Mesothelial cell of epicardium (in vitro differentiated cells): ENCODE results near the gene TMTC4. TPM values are rescaled to one million over a fixed set of nuclear protein-coding genes. Genes with fewer than 3 reads are reported as not detected.

ENCODE experiments used
- DNase-seq, 2 experiments: peaks; one replicate each; pipeline ENCODE4 v3.0.0; 2021; ENCODE audit warnings: low spot score in 2 of 2; ENCODE audit not compliant: unreplicated experiment in 2 of 2
- H3K27ac Mint-ChIP-seq: 2 replicates; pipeline ENCODE4 v1.8.0; 2021; ENCODE audit warnings: mixed read lengths
- H3K27me3 Mint-ChIP-seq: 2 replicates; pipeline ENCODE4 v1.8.0; 2021; ENCODE audit warnings: low read depth, mixed read lengths
- H3K36me3 Mint-ChIP-seq: 2 replicates; pipeline ENCODE4 v1.8.0; 2021; ENCODE audit warnings: mixed read lengths
- H3K4me1 Mint-ChIP-seq: 2 replicates; pipeline ENCODE4 v1.8.0; 2021; ENCODE audit warnings: mixed read lengths
- H3K4me3 Mint-ChIP-seq: 2 replicates; pipeline ENCODE4 v1.8.0; 2021; ENCODE audit warnings: mild to moderate bottlenecking, moderate library complexity, mixed read lengths
- H3K9me3 Mint-ChIP-seq: 2 replicates; pipeline ENCODE4 v1.8.0; 2021; ENCODE audit warnings: mixed read lengths
- CTCF ChIP-seq: fragments of 200-600 bp; sonication (generic); IDR thresholded peaks from one replicate; pipeline ENCODE4 v1.5.0; 2021; ENCODE audit warnings: antibody characterized with exemption; ENCODE audit not compliant: unreplicated experiment
- total RNA-seq: library from RNA; stranded (reverse); gene quantifications from 3 replicates; pipeline ENCODE4 v1.2.1, GENCODE V29; 2021

Gene TMTC4
- total RNA-seq, 1 donor from 2014 or later = 37.5 TPM

DNA sequence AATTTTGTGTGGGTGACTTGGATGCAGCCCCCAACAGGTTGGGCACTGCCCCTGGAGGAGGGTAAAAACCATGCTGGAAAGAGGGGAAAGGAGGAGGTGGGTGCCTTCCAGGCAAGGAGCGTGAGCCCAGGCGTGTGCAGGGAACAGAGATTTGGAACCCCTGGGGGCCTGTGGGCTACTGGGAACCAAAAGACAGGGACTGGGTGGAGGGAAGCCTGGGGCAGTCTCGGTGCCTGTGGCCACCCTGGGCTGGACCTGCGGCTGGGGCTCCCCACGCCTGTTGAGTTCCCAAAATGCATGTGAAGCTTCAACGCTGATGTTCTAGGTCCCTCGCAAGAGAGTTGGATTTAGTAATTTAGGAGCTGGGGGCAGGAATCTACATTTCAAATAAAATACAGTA is 110.8 kb downstream of the TMTC4 start:
- Mint-ChIP-seq H3K36me3 (peaks cover 9% of the 10 kb centered on the region), H3K27ac (no peak overlapping the region), H3K9me3 (peaks cover 18% of the 10 kb centered on the region), H3K4me3 (no peak overlapping the region), H3K4me1 (no peaks in the 10 kb centered on the region), H3K27me3 (no peaks in the 10 kb centered on the region)
- no peak for TF ChIP-seq CTCF
- DNase-seq = no peak

- H3K4me1 Mint-ChIP-seq = no peaks in the 10 kb centered on the region
- H3K9me3 Mint-ChIP-seq = peaks cover 10% of the 10 kb centered on the region
- DNase-seq = no peak
- no peaks in the 10 kb centered on the region for H3K27me3 Mint-ChIP-seq
- no peak overlapping the region for H3K4me3 Mint-ChIP-seq
- H3K27ac Mint-ChIP-seq = no peak overlapping the region
- peaks cover 6% of the 10 kb centered on the region for H3K36me3 Mint-ChIP-seq
- TF ChIP-seq CTCF = no peak
These were observed 112.9 kb downstream of the TMTC4 start for GRCh38 chr13:100561599-100562204.

- DNase-seq = no peak
- peaks cover 5% of the 10 kb centered on the region for H3K36me3 Mint-ChIP-seq
- no peak overlapping the region for H3K27ac Mint-ChIP-seq
- H3K9me3 Mint-ChIP-seq = peaks cover 4% of the 10 kb centered on the region
- no peak for TF ChIP-seq CTCF
- no peak overlapping the region for H3K4me3 Mint-ChIP-seq
- no peaks in the 10 kb centered on the region for H3K27me3 Mint-ChIP-seq
- H3K4me1 Mint-ChIP-seq = no peaks in the 10 kb centered on the region
These were observed 113.5 kb downstream of the TMTC4 start for GRCh38 chr13:100561158-100561499.

DNA sequence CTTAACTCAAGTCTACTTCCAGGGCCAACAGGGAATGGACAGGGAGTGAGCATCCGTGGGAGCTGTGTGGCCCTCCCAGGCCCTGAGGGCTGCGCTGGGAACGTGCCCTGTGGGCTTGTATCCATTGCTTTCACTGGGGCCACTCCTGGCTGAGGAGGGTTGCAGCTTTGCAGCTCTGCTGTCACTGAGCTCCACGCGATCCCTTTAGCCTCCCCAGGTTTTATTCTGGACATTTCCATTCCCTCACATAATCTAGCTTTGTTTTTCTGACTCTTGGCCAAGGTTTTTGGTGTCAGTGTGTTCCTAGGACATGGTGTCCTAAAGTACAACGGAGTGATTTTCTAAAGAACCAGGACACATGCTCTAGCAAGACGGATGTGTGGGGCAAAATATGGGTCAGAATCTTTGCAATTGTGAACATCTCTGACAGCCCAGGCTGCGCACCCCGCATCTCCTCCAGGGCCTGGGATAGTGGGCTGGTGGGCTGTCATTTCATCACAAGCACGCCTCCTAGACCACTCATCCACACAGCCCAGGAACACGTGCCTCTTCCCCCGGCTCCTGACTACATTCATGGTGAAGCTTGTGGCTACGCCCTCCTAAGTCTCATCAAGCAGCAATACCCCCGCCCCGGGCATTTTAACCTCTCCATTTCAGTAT is 114.0 kb downstream of the TMTC4 start:
- Mint-ChIP-seq H3K4me3 (no peak overlapping the region), H3K36me3 (peaks cover 2% of the 10 kb centered on the region), H3K27me3 (no peaks in the 10 kb centered on the region), H3K9me3 (peaks cover 2% of the 10 kb centered on the region), H3K4me1 (no peaks in the 10 kb centered on the region), H3K27ac (no peak overlapping the region)
- TF ChIP-seq CTCF = no peak
- no peak for DNase-seq

- H3K4me3 Mint-ChIP-seq = no peak overlapping the region
- H3K36me3 Mint-ChIP-seq = no peaks in the 10 kb centered on the region
These were observed 114.7 kb downstream of the TMTC4 start for GRCh38 chr13:100559886-100560285.

More at GRCh38 chr13:100559886-100560285, 114.7 kb downstream of the TMTC4 start:
- no peak for TF ChIP-seq CTCF
- Mint-ChIP-seq H3K27ac (no peak overlapping the region), H3K9me3 (peaks cover under 1% of the 10 kb centered on the region), H3K27me3 (no peaks in the 10 kb centered on the region), H3K4me1 (no peaks in the 10 kb centered on the region)
- DNase-seq = no peak

Other genes with a start within 250 kb of the TMTC4 start
- 6.3 to 7.5 TPM (median 6.6 TPM) in 3 replicates for gene GGACT, start 86.0 kb downstream of the TMTC4 start, total RNA-seq